SU-DHL-6 (cell line): ENCODE measurements around the gene RIN3.

Experiments
- EZH2phosphoT487 ChIP-seq: fragments of 200-600 bp; sonication (generic), shearing (Covaris generic); conservative IDR thresholded peaks from 2 replicates; pipeline ENCODE4 v1.6.1; 2018; ENCODE audit warnings: mild to moderate bottlenecking, antibody characterized with exemption, low read length, moderate library complexity, mixed read lengths
- TF ChIP-seq, protein P1 (sequence below): fragments of 200-600 bp; sonication (generic); IDR thresholded peaks from one replicate; pipeline ENCODE4 v1.5.1; 2017; ENCODE audit warnings: antibody characterized with exemption, mild to moderate bottlenecking, low read length, moderate library complexity; ENCODE audit not compliant: insufficient read depth, poor library complexity, severe bottlenecking

DNA sequence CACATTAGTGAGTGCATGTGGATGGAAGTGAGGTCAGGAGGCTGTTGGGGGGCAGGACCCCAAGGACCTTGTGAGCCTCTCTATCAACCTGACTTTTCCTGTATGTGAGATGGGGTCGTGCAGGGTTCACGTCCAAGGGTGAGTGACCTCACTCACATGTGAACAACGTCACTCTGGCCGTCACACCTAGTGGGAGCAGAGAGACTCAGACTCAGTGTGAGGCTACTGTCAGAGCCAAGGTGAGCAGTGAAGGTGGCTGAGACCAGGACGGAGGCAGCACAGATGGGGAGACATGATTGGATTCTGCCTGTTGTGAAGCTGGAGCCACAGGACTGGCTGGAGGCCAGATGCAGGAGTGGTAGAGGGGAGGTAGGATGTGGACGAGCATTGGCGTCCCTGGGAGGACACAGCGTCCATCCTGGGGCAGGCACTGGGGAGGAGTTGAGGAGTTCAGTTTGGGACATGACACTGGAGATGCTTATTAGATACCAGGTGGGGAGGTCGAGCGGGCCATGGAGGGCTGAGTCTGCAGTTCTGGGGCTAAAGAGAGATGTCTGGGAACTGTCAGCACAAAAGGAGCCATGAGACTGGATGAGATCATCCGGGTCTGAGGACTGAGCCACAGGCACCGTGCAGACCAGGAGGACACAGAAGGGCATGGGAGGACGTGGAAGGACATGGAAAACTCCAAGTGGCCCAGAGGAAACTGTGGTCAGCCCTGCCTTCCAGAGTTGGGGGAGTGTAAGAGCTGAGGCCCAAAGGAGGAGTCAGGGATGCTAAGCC lies 142.0 kb downstream of the RIN3 start:
- TF ChIP-seq, protein P1, sequence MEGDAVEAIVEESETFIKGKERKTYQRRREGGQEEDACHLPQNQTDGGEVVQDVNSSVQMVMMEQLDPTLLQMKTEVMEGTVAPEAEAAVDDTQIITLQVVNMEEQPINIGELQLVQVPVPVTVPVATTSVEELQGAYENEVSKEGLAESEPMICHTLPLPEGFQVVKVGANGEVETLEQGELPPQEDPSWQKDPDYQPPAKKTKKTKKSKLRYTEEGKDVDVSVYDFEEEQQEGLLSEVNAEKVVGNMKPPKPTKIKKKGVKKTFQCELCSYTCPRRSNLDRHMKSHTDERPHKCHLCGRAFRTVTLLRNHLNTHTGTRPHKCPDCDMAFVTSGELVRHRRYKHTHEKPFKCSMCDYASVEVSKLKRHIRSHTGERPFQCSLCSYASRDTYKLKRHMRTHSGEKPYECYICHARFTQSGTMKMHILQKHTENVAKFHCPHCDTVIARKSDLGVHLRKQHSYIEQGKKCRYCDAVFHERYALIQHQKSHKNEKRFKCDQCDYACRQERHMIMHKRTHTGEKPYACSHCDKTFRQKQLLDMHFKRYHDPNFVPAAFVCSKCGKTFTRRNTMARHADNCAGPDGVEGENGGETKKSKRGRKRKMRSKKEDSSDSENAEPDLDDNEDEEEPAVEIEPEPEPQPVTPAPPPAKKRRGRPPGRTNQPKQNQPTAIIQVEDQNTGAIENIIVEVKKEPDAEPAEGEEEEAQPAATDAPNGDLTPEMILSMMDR: no peak
- TF ChIP-seq EZH2phosphoT487: no peak
